Measurements from ENCODE around the gene CASZ1. TPM values are rescaled to one million over a fixed set of nuclear protein-coding genes. Genes with fewer than 3 reads are reported as not detected.
A peak's percentile ranks its signal among the peaks of the same experiment; 100 is the strongest.

CASZ1 gene
- total RNA-seq, 2 donors from 2014 or later, result 44.3 to 50.3 TPM

GRCh38 chr1:10662824-10663677 lies 133.4 kb downstream of the CASZ1 start:
- H3K4me3 ChIP-seq, result peak overlapping the region in 1 of 2 donors; percentile 9
- no peaks in the 10 kb centered on the region for H3K27me3 ChIP-seq
- no peak for TF ChIP-seq CTCF (IDR thresholded peaks at IDR 0.05)
- H3K27ac ChIP-seq, result peak overlapping the region; percentile 90 to 93
- no peak for DNase-seq (ENCODE audit: low spot score)
- H3K9me3 ChIP-seq, result no peaks in the 10 kb centered on the region
- peaks cover 0 to 54% of the 10 kb centered on the region in 2 donors for H3K4me1 ChIP-seq
- H3K36me3 ChIP-seq, result peaks cover 35% of the 10 kb centered on the region

GRCh38 chr1:10662090-10662688 lies 134.3 kb downstream of the CASZ1 start:
- Histone ChIP-seq H3K27me3 (no peaks in the 10 kb centered on the region), H3K4me1 (peaks cover 0 to 45% of the 10 kb centered on the region in 2 donors), H3K4me3 (no peak overlapping the region), H3K9me3 (no peaks in the 10 kb centered on the region), H3K27ac (no peak overlapping the region), H3K36me3 (peaks cover 37% of the 10 kb centered on the region)
- TF ChIP-seq CTCF (IDR thresholded peaks at IDR 0.05), result no peak
- DNase-seq (ENCODE audit: low spot score), result no peak

GRCh38 chr1:10661453-10661852 lies 135.0 kb downstream of the CASZ1 start:
- Histone ChIP-seq H3K27me3 (no peaks in the 10 kb centered on the region), H3K9me3 (no peaks in the 10 kb centered on the region), H3K27ac (no peak overlapping the region), H3K4me1 (peaks cover 0 to 38% of the 10 kb centered on the region in 2 donors), H3K36me3 (peaks cover 37% of the 10 kb centered on the region), H3K4me3 (no peak overlapping the region)
- no peak for TF ChIP-seq CTCF (IDR thresholded peaks at IDR 0.05)
- no peak for DNase-seq (ENCODE audit: low spot score)

- Histone ChIP-seq H3K4me3 (no peak overlapping the region), H3K27ac (no peak overlapping the region), H3K9me3 (no peaks in the 10 kb centered on the region), H3K27me3 (no peaks in the 10 kb centered on the region), H3K4me1 (peaks cover 0 to 23% of the 10 kb centered on the region in 2 donors), H3K36me3 (peaks cover 33% of the 10 kb centered on the region)
- TF ChIP-seq CTCF (IDR thresholded peaks at IDR 0.05), result no peak
- DNase-seq (ENCODE audit: low spot score), result no peak
Measured at GRCh38 chr1:10659646-10660540, 136.6 kb downstream of the CASZ1 start.

- H3K27me3 ChIP-seq, result no peaks in the 10 kb centered on the region
- H3K27ac ChIP-seq, result no peak overlapping the region
- DNase-seq (ENCODE audit: low spot score), result no peak
- H3K36me3 ChIP-seq, result peaks cover 30% of the 10 kb centered on the region
- peaks cover 0 to 16% of the 10 kb centered on the region in 2 donors for H3K4me1 ChIP-seq
- no peak overlapping the region for H3K4me3 ChIP-seq
- no peaks in the 10 kb centered on the region for H3K9me3 ChIP-seq
- no peak for TF ChIP-seq CTCF (IDR thresholded peaks at IDR 0.05)
Measured at GRCh38 chr1:10659218-10659617, 137.2 kb downstream of the CASZ1 start.
